Islet precursor cell (in vitro differentiated cells): ENCODE measurements around the gene PDGFA.

Experiments used
- DNase-seq: peaks from one replicate; pipeline ENCODE4 v3.0.0-alpha.2; 2018

PDGFA gene

DNA sequence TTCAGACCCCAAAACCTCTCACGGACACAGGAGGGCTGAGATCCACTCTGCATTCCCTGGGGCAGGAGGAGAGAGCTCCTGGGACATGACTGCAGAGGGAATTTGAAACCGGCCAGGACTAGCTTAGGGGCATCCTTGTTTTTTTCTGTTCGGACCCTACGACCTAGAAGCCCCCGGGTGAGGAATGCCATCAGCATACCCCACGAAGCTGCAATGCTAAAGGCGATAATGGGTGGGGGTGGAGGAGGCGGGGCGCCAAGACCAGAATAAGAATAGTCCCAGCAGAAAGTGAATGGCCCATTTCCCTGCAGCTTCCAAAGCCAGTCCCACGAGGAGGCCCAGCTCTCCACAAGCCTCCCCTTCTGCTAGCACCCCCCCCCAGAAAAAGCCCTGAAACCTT, 4.0 kb downstream of the PDGFA start:
- DNase-seq = peak; percentile 72

GRCh38 chr7:514651-515598, 4.7 kb downstream of the PDGFA start:
- DNase-seq = no peak

DNA sequence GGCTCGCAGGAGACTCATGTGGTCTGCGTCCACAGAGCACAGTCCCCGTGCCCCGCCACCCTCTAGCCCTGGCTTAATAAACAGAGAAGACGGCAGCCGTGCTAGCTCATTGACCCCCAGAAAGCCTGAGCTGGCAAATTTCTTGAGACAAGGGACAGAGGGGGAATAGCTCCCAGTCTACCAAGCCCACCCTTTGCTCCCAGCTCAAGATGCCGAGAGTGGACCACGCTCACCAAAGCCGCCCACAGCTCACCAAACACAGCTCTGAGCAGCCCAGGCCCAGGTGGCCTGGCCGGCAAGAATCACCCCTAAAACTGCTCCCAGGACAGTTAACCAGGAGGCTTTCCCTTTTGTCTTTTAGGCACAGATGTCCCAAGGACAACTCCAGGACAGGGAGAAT, 5.4 kb downstream of the PDGFA start:
- DNase-seq = no peak

DNA sequence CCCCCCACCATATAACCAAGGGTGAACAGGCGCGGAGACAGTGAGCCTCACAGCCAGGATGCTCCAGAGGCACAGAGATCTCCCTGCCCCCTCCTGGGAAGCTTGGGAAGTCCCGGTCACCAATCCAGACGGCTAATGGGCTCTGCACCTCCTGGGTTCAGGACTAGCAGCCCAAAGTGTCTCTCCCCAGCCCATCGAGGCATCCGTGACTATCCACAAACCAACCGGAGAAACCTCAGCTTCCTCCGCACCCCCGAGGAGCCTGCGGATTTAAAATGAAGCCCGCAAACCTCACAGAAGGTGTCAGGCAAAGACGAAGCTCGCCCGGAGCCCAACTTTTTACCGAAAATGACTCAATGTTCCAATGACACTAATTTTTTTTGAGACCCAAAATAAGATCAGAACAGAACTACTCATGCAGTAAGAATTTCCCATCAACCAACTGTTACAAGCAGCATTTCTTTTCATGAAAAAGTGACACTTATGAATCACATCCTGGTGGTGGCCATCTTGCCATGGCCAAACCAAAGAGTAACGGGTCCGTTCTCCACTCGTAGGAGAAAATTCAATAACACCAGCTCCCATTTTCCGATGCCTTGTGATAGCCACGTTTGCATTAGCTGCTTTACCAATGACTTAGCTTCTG, 6.0 kb downstream of the PDGFA start:
- no peak for DNase-seq

DNA sequence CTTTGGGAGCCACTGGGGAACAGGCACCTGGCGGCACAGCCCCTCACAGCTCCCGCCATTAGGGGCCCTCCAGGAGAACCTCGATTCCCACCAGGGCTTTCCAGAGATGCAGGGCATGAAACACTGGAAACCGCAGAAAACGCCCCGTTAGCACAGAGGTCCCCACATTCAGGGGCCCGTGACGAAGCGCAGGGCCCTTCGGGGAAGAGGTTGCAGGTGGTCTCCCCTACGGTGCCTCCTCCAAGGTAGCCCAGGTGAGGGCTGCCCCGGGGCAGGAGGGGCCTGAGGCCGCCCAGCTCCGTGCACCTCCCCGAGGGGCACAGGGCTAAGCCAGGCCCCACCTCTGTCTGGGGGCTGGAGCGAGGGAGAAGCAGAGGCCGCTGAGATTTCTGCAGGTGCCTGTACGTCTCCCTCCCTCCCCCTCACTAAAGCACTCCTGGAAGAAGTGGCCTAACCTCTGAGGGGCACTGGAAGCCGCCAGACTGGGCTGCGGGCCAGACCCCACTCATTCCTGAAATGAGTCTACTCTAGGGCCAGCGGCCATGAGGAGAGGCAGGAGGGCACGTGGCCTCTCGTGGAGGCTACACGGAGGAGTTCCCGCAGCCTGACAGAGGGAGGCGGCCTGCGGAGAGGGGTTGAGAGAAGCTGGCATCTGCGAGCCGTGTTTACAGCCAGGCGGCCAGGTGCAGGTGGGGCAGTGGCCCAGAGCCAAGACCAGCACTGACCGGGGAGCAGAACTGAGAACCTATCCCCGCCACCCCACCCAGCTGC, 6.9 kb downstream of the PDGFA start:
- no peak for DNase-seq

DNA sequence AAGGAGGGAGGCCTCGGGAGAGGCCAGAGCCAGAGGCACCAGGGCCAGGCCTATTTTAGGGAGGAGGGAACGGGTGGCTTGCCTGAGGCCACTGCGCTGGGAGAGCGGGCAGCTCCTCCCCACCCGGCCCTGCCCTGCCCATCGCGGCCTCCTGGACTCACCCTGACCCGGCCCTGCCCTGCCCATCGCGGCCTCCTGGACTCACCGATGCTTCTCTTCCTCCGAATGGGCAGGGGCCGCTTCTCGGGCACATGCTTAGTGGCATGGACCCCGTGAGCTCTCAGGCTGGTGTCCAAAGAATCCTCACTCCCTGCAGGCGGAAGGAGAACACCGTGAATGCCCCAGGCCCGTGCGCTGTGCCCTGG, 7.5 kb downstream of the PDGFA start:
- no peak for DNase-seq

GRCh38 chr7:511476-512145, 8.0 kb downstream of the PDGFA start:
- DNase-seq = peak; percentile 64

DNA sequence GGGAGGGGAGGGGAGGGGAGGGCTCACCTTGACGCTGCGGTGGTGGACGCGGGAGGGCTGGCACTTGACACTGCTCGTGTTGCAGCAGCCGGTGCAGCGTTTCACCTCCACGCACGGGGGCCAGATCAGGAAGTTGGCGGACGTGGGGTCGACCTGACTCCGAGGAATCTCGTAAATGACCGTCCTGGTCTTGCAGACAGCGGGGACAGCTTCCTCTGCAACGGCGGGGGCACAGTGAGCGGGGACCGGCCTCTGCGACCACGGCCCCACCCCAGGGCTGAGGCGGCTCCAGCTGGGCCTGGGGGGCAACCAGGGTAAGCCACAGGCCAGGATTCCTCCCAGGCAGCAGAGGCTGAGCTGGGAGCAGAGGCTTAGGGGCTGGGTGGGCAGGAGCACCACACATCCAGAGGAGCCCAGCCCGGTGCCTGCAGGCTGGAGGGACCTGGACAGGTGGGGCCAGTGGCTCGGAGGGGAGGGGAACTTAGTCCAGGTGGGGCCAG, 8.8 kb downstream of the PDGFA start:
- DNase-seq = peak; percentile 50

DNA sequence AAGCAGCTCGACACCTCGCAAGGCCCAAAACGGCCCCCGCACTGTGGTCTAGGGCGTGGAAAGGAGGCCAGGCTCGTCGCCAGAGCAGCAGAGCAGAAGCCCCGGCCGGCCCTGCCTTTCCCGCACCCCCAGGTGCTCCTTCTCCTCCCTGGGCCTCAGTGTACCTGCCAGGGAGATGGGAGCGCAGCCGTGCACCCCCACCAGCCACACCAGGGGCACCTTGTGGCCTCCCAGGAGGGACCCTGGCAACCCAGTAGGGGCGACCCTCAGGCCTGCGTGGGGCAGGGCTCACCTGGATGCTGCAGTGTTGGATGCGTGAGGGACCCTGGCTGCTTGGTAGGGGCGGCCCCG, 9.5 kb downstream of the PDGFA start:
- DNase-seq = no peak

GRCh38 chr7:509426-510130, 10.1 kb downstream of the PDGFA start:
- peak; percentile 50 for DNase-seq

DNA sequence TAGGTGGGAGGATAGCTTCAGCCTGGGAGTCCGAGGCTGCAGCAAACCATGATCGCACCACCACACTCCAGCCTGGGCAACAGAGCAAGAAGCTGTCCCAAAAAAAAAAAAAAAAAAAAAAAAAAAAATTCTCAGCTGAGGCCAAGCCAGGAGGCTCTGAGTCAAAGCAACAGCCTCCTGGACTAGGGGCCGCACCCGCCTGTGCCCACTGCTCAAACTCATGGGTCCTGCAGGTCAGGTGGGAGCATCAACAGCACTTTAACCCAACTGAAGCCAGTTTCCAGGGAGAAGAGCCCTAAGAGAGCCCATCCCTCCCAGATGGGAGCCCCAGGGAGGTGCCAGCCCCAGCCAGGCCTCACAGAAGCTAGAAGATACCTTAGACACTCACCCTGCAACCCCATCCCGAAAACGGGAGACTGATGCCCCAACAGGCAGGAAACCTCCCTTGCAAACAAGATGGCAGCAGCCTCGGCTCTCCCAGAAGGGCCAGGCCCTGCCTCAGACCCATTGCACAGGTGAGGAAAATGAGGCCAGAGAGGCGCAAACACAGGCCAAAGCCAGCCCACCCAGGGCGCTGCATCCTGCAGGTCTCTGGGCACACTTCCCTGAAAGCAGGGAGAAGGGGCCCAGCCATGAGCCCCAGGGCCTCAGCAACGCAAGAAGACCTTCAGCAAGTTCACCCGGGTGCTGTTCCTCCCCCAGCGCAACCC, 11.0 kb downstream of the PDGFA start:
- peak; percentile 11 for DNase-seq

GRCh38 chr7:507623-508300, 11.9 kb downstream of the PDGFA start:
- DNase-seq = peak; percentile 25

DNA sequence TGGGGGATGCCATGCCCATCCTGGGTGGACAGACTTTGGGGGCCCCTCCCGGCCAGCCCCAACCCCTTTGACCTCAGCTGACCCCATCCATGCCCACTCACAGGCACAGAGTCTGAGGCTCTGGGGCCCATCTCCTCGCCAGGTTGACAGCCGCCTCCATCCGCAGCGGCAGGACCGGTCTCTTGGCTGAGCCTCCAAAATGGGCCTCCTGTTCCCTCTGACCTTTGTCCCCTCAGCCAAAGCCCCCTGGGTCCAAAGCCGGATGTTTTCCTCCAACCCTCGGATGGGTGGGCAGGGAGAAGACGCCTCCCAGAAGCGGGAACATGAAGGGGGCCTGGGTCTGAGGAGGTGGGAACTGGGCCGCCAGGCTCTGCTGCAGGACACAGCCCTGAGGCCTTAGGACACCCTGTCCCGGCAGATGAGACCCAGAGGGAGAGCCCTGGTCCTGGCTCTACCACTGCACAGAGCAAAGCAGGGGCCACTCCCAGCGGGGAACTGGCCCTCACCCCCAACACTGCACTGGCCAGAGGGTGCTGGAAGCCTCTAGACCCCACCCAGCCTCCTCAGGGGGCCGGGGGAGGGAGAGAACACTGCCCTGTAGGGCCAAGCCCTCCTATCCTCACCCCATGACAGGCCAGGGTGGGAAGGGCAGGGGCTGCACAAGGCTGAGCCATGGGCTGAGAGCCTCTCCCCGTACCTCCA, 12.6 kb downstream of the PDGFA start:
- DNase-seq = peak; percentile 38

DNA sequence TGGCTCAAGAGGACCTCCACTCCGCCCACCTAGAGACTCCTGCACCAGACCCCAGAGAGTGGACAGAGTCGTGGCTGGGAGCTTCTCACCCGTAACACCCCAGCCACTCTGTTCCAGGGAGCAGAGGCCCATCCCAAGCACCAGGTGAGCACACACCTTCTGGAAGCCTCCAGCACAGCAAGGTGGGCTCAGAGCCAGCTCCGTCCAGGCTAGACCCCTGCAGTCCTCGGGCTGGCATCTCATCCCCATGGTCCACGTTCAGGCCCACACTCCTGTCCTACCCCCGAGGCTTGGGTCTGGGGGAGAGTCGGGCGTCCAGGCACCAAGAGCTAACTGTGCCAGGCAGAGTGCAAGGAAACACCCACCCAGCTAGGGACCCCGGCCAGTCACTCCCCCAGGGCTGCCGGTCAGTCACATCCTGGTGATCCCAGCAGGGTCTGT, 13.2 kb downstream of the PDGFA start:
- peak; percentile 39 for DNase-seq

DNA sequence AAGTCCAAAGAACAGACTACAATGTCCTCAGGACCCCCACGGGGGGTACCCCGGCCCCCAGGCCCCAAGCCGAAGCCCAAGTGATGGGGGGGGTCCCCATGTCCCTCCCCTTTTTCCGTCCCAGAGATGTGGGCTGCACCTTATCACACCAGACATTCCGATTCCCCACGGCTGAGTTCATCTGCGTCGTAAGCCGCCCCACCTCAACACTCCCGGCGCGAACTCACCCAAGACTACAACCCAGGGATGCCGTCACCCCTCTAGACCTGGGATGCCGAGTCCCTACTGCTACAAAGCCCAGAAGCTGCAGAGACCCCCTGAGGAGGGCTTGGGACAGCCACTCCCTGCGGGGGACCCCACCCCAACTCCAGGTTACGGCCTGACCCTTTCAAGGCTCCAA, 14.5 kb downstream of the PDGFA start:
- DNase-seq = peak; percentile 38

DNA sequence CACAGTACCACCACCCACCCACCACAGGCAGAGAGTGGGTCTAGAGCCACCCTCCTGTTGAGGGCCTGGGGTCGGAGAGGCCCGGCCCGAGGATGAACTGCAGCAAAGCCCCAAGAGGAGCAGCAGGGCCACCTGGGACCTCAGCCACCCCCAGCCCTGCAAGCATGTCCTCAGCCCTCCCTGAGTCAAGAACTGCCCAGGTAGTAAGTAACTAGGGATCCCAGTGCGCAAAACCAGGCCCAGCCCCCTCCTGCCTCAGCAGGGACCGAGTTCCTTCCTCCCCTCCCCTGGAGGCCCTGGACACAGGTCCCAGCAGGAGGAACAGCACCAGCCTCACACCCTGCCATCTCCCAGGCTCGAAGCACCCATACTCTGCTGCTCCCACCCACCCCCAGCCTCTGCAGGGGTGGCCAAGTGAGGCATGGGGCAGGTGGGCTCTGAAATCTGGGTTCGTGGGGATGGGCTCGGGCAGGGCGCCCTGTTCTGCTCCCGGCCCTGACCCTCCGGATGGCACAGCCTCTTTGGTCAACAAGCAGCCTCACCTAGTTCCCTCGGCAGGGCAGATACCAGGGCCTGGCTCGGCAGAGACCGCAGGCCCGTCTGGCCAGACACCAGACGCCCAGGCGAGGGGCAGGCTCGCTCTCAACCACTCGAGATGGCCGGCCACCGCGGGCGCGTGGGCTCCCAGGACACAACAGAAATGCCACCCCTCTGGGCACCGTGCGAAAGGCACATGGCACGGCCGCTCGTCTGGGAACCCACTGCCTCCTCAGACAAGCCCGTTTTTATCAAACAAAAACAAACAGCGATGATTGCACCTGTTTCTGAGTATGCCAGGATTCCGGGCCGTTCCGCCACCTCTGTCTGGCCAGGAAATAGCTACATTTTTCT, 15.2 kb downstream of the PDGFA start:
- peak; percentile 52 for DNase-seq

GRCh38 chr7:503575-504111, 16.0 kb downstream of the PDGFA start:
- peak; percentile 72 for DNase-seq

- no peak for DNase-seq
These were observed 17.4 kb downstream of the PDGFA start for GRCh38 chr7:502296-502695.

DNA sequence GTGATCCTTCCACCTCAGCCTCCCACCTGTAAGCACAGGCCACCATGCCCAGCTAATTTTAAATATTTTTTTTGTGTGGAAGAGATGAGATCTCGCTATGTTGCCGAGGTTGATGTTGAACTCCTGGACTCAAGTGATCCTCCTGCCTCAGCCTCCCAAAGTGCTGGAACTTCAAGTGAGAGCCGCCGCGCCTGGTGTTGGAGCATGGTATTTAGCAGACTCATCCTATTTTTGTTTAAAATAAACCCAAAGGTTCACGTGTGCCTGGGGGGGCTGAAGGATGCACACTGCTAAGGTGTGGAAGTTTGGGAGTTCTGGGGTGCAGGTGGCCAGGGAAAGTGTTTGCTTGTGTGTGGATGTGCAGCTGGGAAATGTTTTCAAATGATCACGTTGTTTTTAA, 18.1 kb downstream of the PDGFA start:
- DNase-seq = no peak
